Endometrium (tissue), 2 donors: ENCODE data around the gene SPHKAP.
"Not testable (repeated sequence)": the region's sequence is repeated elsewhere in the genome, so short reads cannot be mapped to it uniquely, and the experiment has no call there.

Source experiments
- FAIRE-seq: peaks from 2 replicates; lab custom pipeline; 2012; peaks lifted over from hg19 to GRCh38; lab: Jason Lieb, UNC
- donor health status: control.
- donor health status: control.

Gene SPHKAP

GRCh38 chr2:228094377-228094921, 87.0 kb downstream of the SPHKAP start:
- FAIRE-seq = no peak

DNA sequence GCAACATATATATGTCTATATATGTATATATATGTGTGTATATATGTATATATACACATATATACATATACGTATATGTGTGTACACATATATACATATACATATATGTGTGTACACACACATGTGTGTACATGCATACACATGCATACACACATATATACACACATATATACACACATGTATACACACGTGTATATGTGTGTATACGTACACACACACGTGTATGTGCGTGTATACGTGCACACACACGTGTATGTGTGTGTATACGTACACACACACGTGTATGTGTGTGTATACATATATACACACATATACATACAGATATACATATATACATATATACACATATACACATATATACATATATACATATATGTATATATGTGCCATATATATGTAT, 89.4 kb downstream of the SPHKAP start:
- FAIRE-seq = no peak

DNA sequence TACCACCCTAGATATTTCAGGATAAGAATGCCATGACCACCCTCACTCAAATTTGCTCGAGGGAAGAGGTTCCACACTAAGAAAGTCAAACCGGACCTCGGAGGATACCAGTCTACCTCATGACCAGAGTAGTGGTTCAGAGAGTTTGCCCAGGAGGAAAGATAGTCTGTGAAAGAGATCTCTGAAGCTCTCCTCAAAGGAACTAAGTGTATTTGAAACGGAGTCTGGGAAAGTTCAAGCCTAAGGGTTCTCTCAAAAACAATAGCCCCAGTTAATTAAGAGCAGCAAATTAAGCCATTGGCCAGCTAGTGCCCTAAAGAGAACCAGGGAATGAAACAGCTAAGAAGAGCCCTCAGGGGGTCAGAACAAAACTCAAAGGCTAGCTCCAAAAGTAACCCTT, 94.9 kb downstream of the SPHKAP start:
- FAIRE-seq = no peak

GRCh38 chr2:228084717-228085116, 96.8 kb downstream of the SPHKAP start:
- no peak for FAIRE-seq

- no peak for FAIRE-seq
Observed at GRCh38 chr2:228083131-228083530, 98.4 kb downstream of the SPHKAP start.

DNA sequence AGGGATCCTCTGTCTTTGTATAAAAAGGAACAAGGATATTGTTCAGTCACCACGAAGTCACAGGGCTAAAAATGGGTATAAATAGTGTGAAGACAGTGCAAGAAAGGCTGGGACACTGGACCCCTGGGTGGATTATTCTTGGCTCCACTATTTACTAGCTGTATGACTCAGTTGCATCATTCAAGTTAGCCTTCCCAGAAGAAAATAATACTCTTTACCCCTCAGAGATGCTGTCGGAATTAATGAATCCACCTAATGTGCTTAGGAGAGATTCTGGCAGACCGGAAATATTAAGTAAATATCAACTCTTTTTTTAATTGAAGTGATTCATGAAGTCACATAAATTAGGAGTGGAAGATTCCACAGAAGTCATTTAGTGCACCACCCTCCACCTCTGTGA, 98.9 kb downstream of the SPHKAP start:
- FAIRE-seq = no peak

- FAIRE-seq = no peak
Observed at GRCh38 chr2:228079194-228079593, 102.3 kb downstream of the SPHKAP start.

GRCh38 chr2:228076695-228077094, 104.8 kb downstream of the SPHKAP start:
- not testable (repeated sequence) for FAIRE-seq

DNA sequence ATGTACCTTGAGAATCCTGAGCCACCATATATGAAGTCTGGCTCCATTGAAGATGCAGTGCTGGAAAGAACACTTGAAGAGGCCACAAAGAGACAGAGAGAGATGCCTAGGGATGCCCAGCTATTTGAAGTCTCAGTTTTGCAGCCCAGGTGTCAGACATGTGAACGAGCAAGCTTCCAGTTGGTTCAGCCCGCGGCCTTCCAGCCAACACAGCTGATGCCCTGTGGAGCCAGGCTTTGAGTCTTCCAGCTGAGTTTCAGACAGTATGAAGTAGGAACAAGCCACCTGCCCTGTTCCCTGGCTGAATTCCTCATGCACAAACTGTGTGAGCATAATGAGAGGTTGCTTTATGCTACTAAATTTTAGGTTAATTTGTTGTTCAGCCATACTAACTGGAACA, 108.8 kb downstream of the SPHKAP start:
- no peak for FAIRE-seq

- FAIRE-seq = no peak
Observed at GRCh38 chr2:228067309-228067708, 114.2 kb downstream of the SPHKAP start.

- FAIRE-seq = no peak
Observed at GRCh38 chr2:228066126-228066798, 115.2 kb downstream of the SPHKAP start.

DNA sequence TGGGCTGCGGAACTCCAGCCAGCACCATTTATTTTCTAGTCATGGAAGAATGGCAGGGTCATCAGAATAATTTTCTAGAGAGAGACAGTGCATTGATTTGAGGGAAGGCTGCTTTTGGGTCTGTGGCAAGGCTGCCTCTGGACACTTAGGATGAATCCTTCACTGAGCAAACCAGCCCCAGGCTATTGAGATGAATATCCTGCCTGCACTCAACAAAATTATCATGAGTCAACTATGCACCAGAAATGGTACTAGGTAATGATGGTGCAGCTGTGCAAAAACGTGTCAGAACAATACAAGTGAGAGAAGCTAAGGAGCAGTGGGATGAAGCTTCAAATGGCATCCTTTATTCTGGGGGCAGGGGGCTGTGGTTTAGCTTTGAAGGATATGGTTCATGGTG, 115.8 kb downstream of the SPHKAP start:
- FAIRE-seq = no peak

DNA sequence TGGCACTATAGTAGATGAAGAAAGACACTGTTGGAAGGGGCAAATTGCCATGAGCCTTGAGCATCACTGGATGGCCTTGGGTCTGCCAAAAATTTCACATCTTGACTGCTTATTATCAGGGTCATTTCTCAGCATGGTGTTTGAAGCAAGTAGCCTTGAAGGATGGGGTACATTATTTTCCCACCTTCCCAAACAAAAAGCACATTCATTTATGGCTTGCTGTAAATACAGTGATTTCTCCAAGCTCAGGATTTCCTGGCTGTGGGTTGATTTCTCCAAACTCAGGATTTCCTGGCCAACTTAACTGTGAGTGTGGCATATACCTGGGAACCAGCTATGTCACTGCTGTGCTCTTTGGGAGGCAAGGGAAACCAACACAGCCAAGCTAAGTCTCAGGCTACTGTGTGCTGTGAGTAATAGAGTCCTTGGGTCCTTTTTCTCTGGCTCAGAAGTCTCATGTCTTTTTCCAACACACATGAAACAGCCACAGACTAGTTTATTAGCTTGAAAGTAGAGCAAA, 116.6 kb downstream of the SPHKAP start:
- no peak for FAIRE-seq

GRCh38 chr2:228064024-228064423, 117.5 kb downstream of the SPHKAP start:
- no peak for FAIRE-seq

DNA sequence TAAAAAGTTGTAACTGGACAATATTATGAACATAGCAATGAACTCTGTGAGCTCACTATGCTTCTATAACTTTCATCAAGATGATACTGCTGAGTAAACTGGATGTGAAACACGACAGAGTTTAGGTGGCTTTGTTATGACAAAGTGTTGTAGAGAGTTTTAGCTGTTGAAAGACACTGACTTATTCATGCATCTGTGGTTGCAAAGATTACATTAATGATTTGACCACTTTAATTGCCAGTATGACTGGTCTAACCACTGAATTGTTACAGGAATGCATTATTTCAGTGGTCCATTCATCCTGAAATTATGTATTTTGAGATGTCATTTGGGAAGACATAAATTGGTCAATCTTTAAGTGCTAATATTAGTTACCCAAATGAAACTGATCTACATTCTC, 117.9 kb downstream of the SPHKAP start:
- no peak for FAIRE-seq

- no peak for FAIRE-seq
Observed at GRCh38 chr2:228059735-228060134, 121.8 kb downstream of the SPHKAP start.

DNA sequence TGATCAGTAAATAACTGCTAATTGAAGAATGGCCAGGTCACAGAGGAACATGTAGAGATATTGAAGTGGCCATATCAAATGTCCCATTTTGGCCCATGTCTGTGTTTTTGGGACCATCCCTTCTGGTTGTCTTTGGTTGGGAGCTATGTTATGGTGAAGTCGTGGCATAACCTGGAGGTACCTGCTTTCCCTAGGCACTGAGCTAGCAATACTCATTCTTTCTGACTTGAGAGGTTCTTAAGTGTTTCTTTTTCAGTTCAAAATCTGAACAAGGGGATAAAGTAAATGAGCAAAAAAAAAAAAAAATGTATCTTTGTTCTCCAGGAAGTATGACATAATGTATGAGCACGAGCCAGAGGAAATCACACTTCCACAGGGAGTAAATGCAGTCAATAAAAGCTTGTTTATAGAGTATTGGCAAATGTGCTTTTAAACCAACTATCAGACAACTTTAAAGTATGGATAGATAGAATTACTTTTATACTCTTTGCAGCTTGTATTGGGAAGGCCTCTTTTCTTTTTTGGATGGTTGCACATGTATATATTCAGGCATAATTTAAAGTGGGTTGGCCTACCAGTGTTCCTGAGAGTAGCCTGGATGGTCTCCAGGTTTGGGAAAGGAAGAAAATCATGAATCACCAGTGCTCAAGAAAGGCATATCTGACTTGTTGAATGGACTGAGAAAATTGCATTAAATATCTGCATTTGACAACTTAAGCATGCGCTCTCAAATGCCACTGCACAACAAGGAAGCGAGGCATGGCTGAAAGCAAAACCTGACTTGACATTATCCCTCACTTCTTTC, 125.0 kb downstream of the SPHKAP start:
- no peak for FAIRE-seq

GRCh38 chr2:228048838-228049490, 132.5 kb downstream of the SPHKAP start:
- FAIRE-seq = no peak

DNA sequence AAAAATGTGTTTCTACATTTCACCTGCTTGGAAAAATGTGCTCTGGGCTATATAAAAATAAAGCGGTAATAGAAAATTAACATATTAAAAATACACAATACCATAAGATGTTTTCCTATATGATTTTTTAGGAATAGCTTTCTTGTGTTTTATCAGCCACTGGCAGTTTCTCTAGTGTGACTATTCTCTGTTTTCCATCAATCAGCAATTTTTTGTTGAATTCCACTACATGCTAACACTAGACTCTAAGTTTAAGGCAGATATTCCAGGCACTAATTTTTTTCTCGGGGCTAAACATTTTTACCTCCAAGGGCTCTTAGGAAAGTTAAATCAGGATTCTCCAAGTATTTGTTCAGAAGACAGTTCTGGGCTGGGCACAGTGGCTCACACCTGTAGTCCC, 140.5 kb downstream of the SPHKAP start:
- no peak for FAIRE-seq

- FAIRE-seq = no peak
Observed at GRCh38 chr2:228039752-228040534, 141.5 kb downstream of the SPHKAP start.

- no peak for FAIRE-seq
Observed at GRCh38 chr2:228038967-228039366, 142.5 kb downstream of the SPHKAP start.

GRCh38 chr2:228037915-228038314, 143.6 kb downstream of the SPHKAP start:
- no peak for FAIRE-seq
